ENCODE results near the gene SERPINF2.
"Not testable (repeated sequence)": the region's sequence is repeated elsewhere in the genome, so short reads cannot be mapped to it uniquely, and the experiment has no call there.

The SERPINF2 gene

GRCh38 chr17:1716076-1716911, 26.4 kb upstream of the SERPINF2 start:
- no peaks in the 10 kb centered on the region for H3K27me3 ChIP-seq (ENCODE audit: control insufficient read depth in 1 of 2, insufficient read depth in 2 of 2, low read length in 2 of 2)
- peaks cover 44 to 45% of the 10 kb centered on the region in 2 donors for H3K4me1 ChIP-seq (ENCODE audit: control insufficient read depth in 1 of 2, insufficient read depth in 2 of 2, low read length in 2 of 2)
- H3K36me3 ChIP-seq (ENCODE audit: control insufficient read depth in 1 of 2, insufficient read depth in 2 of 2, low read length in 2 of 2): peaks cover 19 to 20% of the 10 kb centered on the region in 2 donors
- peak overlapping the region; percentile 99 for H3K27ac ChIP-seq (ENCODE audit: low read depth, low read length)
- peak overlapping the region; percentile 89 to 94 for H3K9ac ChIP-seq (ENCODE audit: low read depth in 1 of 2, low read length in 2 of 2)
- H3K9me3 ChIP-seq (ENCODE audit: control insufficient read depth in 1 of 2, low read length in 2 of 2): no peaks in the 10 kb centered on the region
- peak overlapping the region; percentile 80 to 86 for H3K4me3 ChIP-seq (ENCODE audit: low read depth in 1 of 2, low read length in 2 of 2)

- H3K27ac ChIP-seq (ENCODE audit: low read depth, low read length): peak overlapping the region; percentile 98
- H3K36me3 ChIP-seq (ENCODE audit: control insufficient read depth in 1 of 2, insufficient read depth in 2 of 2, low read length in 2 of 2): peaks cover 14 to 16% of the 10 kb centered on the region in 2 donors
- peak overlapping the region; percentile 79 to 86 for H3K4me3 ChIP-seq (ENCODE audit: low read depth in 1 of 2, low read length in 2 of 2)
- H3K27me3 ChIP-seq (ENCODE audit: control insufficient read depth in 1 of 2, insufficient read depth in 2 of 2, low read length in 2 of 2): no peaks in the 10 kb centered on the region
- H3K9me3 ChIP-seq (ENCODE audit: control insufficient read depth in 1 of 2, low read length in 2 of 2): no peaks in the 10 kb centered on the region
- H3K4me1 ChIP-seq (ENCODE audit: control insufficient read depth in 1 of 2, insufficient read depth in 2 of 2, low read length in 2 of 2): peaks cover 39 to 44% of the 10 kb centered on the region in 2 donors
- peak overlapping the region; percentile 89 to 94 for H3K9ac ChIP-seq (ENCODE audit: low read depth in 1 of 2, low read length in 2 of 2)
Measured at GRCh38 chr17:1716912-1717695, 25.6 kb upstream of the SERPINF2 start.

- peaks cover 0 to 2% of the 10 kb centered on the region in 2 donors for H3K36me3 ChIP-seq (ENCODE audit: control insufficient read depth in 1 of 2, insufficient read depth in 2 of 2, low read length in 2 of 2)
- no peak overlapping the region for H3K27ac ChIP-seq (ENCODE audit: low read depth, low read length)
- no peak overlapping the region for H3K9ac ChIP-seq (ENCODE audit: low read depth in 1 of 2, low read length in 2 of 2)
- H3K9me3 ChIP-seq (ENCODE audit: control insufficient read depth in 1 of 2, low read length in 2 of 2): no peaks in the 10 kb centered on the region
- H3K4me3 ChIP-seq (ENCODE audit: low read depth in 1 of 2, low read length in 2 of 2): no peak overlapping the region
- peaks cover 24 to 39% of the 10 kb centered on the region in 2 donors for H3K4me1 ChIP-seq (ENCODE audit: control insufficient read depth in 1 of 2, insufficient read depth in 2 of 2, low read length in 2 of 2)
- no peaks in the 10 kb centered on the region for H3K27me3 ChIP-seq (ENCODE audit: control insufficient read depth in 1 of 2, insufficient read depth in 2 of 2, low read length in 2 of 2)
Measured at GRCh38 chr17:1718362-1719165, 24.1 kb upstream of the SERPINF2 start.

GRCh38 chr17:1720856-1721386, 21.8 kb upstream of the SERPINF2 start:
- Histone ChIP-seq H3K27me3 (ENCODE audit: control insufficient read depth in 1 of 2, insufficient read depth in 2 of 2, low read length in 2 of 2) (no peaks in the 10 kb centered on the region), H3K4me3 (ENCODE audit: low read depth in 1 of 2, low read length in 2 of 2) (no peak overlapping the region), H3K4me1 (ENCODE audit: control insufficient read depth in 1 of 2, insufficient read depth in 2 of 2, low read length in 2 of 2) (peaks cover 25 to 36% of the 10 kb centered on the region in 2 donors), H3K9me3 (ENCODE audit: control insufficient read depth in 1 of 2, low read length in 2 of 2) (no peaks in the 10 kb centered on the region), H3K9ac (ENCODE audit: low read depth in 1 of 2, low read length in 2 of 2) (no peak overlapping the region), H3K27ac (ENCODE audit: low read depth, low read length) (no peak overlapping the region), H3K36me3 (ENCODE audit: control insufficient read depth in 1 of 2, insufficient read depth in 2 of 2, low read length in 2 of 2) (no peaks in the 10 kb centered on the region)

- not testable (repeated sequence) for H3K27ac ChIP-seq (ENCODE audit: low read depth, low read length); H3K27me3 ChIP-seq (ENCODE audit: control insufficient read depth in 1 of 2, insufficient read depth in 2 of 2, low read length in 2 of 2)
- H3K4me1 ChIP-seq (ENCODE audit: control insufficient read depth in 1 of 2, insufficient read depth in 2 of 2, low read length in 2 of 2): peaks cover 26 to 35% of the 10 kb centered on the region in 2 donors
Measured at GRCh38 chr17:1722022-1722421, 20.6 kb upstream of the SERPINF2 start.

GRCh38 chr17:1724351-1724868, 18.3 kb upstream of the SERPINF2 start, which contains the start of gene WDR81:
Gene WDR81 (plus strand): TSS chr17:1724704. CDS start chr17:1724960, 256 bp downstream.
- peak within 1 kb of the TSS; percentile 56 for H3K27ac ChIP-seq (ENCODE audit: low read depth, low read length)
- peaks cover 15 to 24% of the 10 kb centered on the region in 2 donors for H3K4me1 ChIP-seq (ENCODE audit: control insufficient read depth in 1 of 2, insufficient read depth in 2 of 2, low read length in 2 of 2)
- peak within 1 kb of the TSS; percentile 56 to 63 for H3K9ac ChIP-seq (ENCODE audit: low read depth in 1 of 2, low read length in 2 of 2)
- H3K36me3 ChIP-seq (ENCODE audit: control insufficient read depth in 1 of 2, insufficient read depth in 2 of 2, low read length in 2 of 2): peaks cover 4 to 29% of the 10 kb centered on the region in 2 donors
- H3K9me3 ChIP-seq (ENCODE audit: control insufficient read depth in 1 of 2, low read length in 2 of 2): no peaks in the 10 kb centered on the region
- H3K4me3 ChIP-seq (ENCODE audit: low read depth in 1 of 2, low read length in 2 of 2): peak within 1 kb of the TSS; percentile 86 to 88
- H3K27me3 ChIP-seq (ENCODE audit: control insufficient read depth in 1 of 2, insufficient read depth in 2 of 2, low read length in 2 of 2): no peaks in the 10 kb centered on the region

More at GRCh38 chr17:1722022-1722421, 20.6 kb upstream of the SERPINF2 start:
- H3K9ac ChIP-seq (ENCODE audit: low read depth in 1 of 2, low read length in 2 of 2); H3K36me3 ChIP-seq (ENCODE audit: control insufficient read depth in 1 of 2, insufficient read depth in 2 of 2, low read length in 2 of 2); H3K4me3 ChIP-seq (ENCODE audit: low read depth in 1 of 2, low read length in 2 of 2); H3K9me3 ChIP-seq (ENCODE audit: control insufficient read depth in 1 of 2, low read length in 2 of 2): not testable (repeated sequence)

- peaks cover 4 to 29% of the 10 kb centered on the region in 2 donors for H3K36me3 ChIP-seq (ENCODE audit: control insufficient read depth in 1 of 2, insufficient read depth in 2 of 2, low read length in 2 of 2)
- H3K4me1 ChIP-seq (ENCODE audit: control insufficient read depth in 1 of 2, insufficient read depth in 2 of 2, low read length in 2 of 2): peaks cover 15 to 24% of the 10 kb centered on the region in 2 donors
- H3K27me3 ChIP-seq (ENCODE audit: control insufficient read depth in 1 of 2, insufficient read depth in 2 of 2, low read length in 2 of 2): no peaks in the 10 kb centered on the region
- H3K27ac ChIP-seq (ENCODE audit: low read depth, low read length): peak overlapping the region; percentile 50
- no peaks in the 10 kb centered on the region for H3K9me3 ChIP-seq (ENCODE audit: control insufficient read depth in 1 of 2, low read length in 2 of 2)
- peak overlapping the region; percentile 86 to 88 for H3K4me3 ChIP-seq (ENCODE audit: low read depth in 1 of 2, low read length in 2 of 2)
- peak overlapping the region; percentile 48 to 57 for H3K9ac ChIP-seq (ENCODE audit: low read depth in 1 of 2, low read length in 2 of 2)
Measured at GRCh38 chr17:1724869-1725641, 17.6 kb upstream of the SERPINF2 start.

GRCh38 chr17:1725642-1726511, 16.8 kb upstream of the SERPINF2 start:
- peaks cover 15 to 28% of the 10 kb centered on the region in 2 donors for H3K4me1 ChIP-seq (ENCODE audit: control insufficient read depth in 1 of 2, insufficient read depth in 2 of 2, low read length in 2 of 2)
- H3K27me3 ChIP-seq (ENCODE audit: control insufficient read depth in 1 of 2, insufficient read depth in 2 of 2, low read length in 2 of 2): no peaks in the 10 kb centered on the region
- no peak overlapping the region for H3K27ac ChIP-seq (ENCODE audit: low read depth, low read length)
- H3K36me3 ChIP-seq (ENCODE audit: control insufficient read depth in 1 of 2, insufficient read depth in 2 of 2, low read length in 2 of 2): peaks cover 4 to 29% of the 10 kb centered on the region in 2 donors
- peak overlapping the region; percentile 86 to 88 for H3K4me3 ChIP-seq (ENCODE audit: low read depth in 1 of 2, low read length in 2 of 2)
- no peaks in the 10 kb centered on the region for H3K9me3 ChIP-seq (ENCODE audit: control insufficient read depth in 1 of 2, low read length in 2 of 2)
- peak overlapping the region; percentile 48 to 57 for H3K9ac ChIP-seq (ENCODE audit: low read depth in 1 of 2, low read length in 2 of 2)
